GM13976 (cell line): ENCODE data around the gene ZNF276.
A peak's percentile ranks its signal among the peaks of the same experiment; 100 is the strongest.

ENCODE experiments used
- DNase-seq: peaks from one replicate; pipeline ENCODE4 v3.0.0; 2012; ENCODE audit warnings: low spot score
- CTCF ChIP-seq: IDR thresholded peaks from 2 replicates; pipeline ENCODE4 v1.5.1; 2012; ENCODE audit warnings: borderline replicate concordance, mild to moderate bottlenecking; ENCODE audit not compliant: insufficient read depth; ENCODE audit errors: extremely low read depth, missing control alignments, control extremely low read depth
- in situ Hi-C: fragments of 300-500 bp; cut with MboI; formaldehyde crosslinking; loops from one replicate; pipeline ENCODE4 v1.12.0; 2022; ENCODE audit warnings: low sequenced_read_pairs, mixed read lengths, inconsistent platforms; ENCODE audit not compliant: unreplicated experiment

ZNF276 gene

GRCh38 chr16:89709716-89710432 lies 11.5 kb upstream of the ZNF276 start:
- no peak for DNase-seq
- no peak for TF ChIP-seq CTCF
- in situ Hi-C loops, result no loop called here

- TF ChIP-seq CTCF, result no peak
- in situ Hi-C loops, result no loop called here
- no peak for DNase-seq
These were observed 10.4 kb upstream of the ZNF276 start for GRCh38 chr16:89710709-89711564.

DNA sequence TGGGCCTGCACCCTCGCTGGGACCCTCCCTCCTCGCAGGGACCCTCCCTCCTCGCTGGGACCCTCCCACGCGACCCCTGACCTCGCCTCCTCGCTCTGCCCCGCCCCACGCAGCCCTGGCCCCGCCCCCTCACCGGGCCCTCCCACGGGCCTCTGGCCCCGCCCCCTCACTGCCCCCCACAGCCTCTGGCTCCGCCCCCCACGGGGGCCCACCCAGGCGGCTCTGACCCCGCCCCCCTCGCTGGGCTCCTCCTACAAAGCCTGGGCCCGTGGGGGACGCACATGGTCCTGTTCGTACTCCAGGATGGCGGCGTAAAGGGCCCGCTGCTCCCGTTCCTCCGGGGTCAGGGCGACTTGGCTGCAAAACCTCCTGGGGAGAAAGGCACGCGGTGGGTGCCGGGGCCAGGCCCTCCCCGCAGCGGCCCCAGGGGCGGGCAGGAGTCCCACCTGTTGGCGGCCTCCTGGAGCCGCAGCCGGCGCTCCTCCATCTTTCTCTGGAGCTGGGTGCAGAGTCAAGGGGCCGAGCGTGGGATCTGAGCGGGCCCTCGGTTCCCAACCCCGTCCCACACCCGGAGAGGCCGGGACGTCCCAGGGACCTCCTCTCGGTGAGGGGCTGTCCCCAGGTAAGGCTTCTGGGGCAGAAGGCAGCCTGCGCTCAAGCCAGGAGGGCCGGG lies 9.6 kb upstream of the ZNF276 start:
- in situ Hi-C loops, result no loop called here
- no peak for TF ChIP-seq CTCF
- peak; percentile 97 for DNase-seq

DNA sequence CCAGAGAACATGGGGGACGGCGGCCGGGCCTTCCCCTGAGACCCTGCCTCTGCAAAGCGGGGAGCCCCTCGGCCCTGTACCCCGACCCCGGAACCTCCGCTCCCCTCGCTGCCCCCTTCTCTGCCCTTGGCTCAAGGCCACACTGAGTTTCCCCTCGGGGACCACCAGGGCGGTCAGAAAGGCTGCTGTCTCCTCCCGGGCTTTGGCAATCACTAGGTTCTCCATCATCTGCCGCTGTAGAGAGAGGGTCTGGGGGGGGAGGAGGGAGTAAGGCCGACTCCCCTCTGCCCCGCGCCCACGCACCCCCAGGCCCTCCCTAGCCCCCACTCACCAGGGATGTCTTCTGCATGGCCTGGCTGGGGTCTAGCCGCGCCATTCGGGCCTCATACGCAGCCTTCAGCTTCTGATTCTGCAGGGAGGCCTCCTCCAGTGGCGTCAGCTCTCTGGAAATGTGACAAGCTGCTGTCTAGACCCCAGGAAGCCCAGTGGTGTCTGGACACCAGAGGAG lies 9.0 kb upstream of the ZNF276 start:
- in situ Hi-C loops, result no loop called here
- no peak for DNase-seq

GRCh38 chr16:89716493-89716892 lies 4.8 kb upstream of the ZNF276 start:
- TF ChIP-seq CTCF, result no peak
- in situ Hi-C loops, result no loop called here
- no peak for DNase-seq

More for the DNA sequence above, 9.0 kb upstream of the ZNF276 start:
- TF ChIP-seq CTCF, result no peak
